ENCODE results near the gene JAML.

The JAML gene

GRCh38 chr11:118230088-118230487 lies 5.3 kb upstream of the JAML start:
- Histone ChIP-seq H3K9ac (no peak overlapping the region), H3K9me3 (no peaks in the 10 kb centered on the region), H3K4me3 (no peak overlapping the region), H3K27me3 (no peaks in the 10 kb centered on the region), H3K4me2 (peak overlapping the region; percentile 38), H3K36me3 (no peaks in the 10 kb centered on the region), H3K27ac (no peak overlapping the region), H3K4me1 (peaks cover 40% of the 10 kb centered on the region), H4K20me1 (no peaks in the 10 kb centered on the region)
- no peak for TF ChIP-seq Cebpa-rat (IDR thresholded peaks at IDR 0.05)

GRCh38 chr11:118229274-118229847 lies 4.5 kb upstream of the JAML start:
- Histone ChIP-seq H3K4me1 (peaks cover 48% of the 10 kb centered on the region), H3K4me2 (peak overlapping the region; percentile 38), H3K9ac (no peak overlapping the region), H3K27me3 (no peaks in the 10 kb centered on the region), H3K9me3 (no peaks in the 10 kb centered on the region), H4K20me1 (no peaks in the 10 kb centered on the region), H3K27ac (no peak overlapping the region), H3K4me3 (no peak overlapping the region), H3K36me3 (no peaks in the 10 kb centered on the region)
- TF ChIP-seq Cebpa-rat (IDR thresholded peaks at IDR 0.05), result no peak

- H3K9me3 ChIP-seq, result no peaks in the 10 kb centered on the region
- no peaks in the 10 kb centered on the region for H3K27me3 ChIP-seq
- H3K4me1 ChIP-seq, result peaks cover 57% of the 10 kb centered on the region
- H3K4me3 ChIP-seq, result no peak overlapping the region
- no peak overlapping the region for H3K9ac ChIP-seq
- no peaks in the 10 kb centered on the region for H3K36me3 ChIP-seq
- H4K20me1 ChIP-seq, result no peaks in the 10 kb centered on the region
- peak overlapping the region; percentile 50 for H3K4me2 ChIP-seq
- TF ChIP-seq Cebpa-rat (IDR thresholded peaks at IDR 0.05), result no peak
- no peak overlapping the region for H3K27ac ChIP-seq
These were observed 3.3 kb upstream of the JAML start for GRCh38 chr11:118227865-118228785.

- H3K9me3 ChIP-seq, result no peaks in the 10 kb centered on the region
- H3K27me3 ChIP-seq, result no peaks in the 10 kb centered on the region
- H3K36me3 ChIP-seq, result no peaks in the 10 kb centered on the region
- no peak overlapping the region for H3K9ac ChIP-seq
- TF ChIP-seq Cebpa-rat (IDR thresholded peaks at IDR 0.05), result no peak
- no peaks in the 10 kb centered on the region for H4K20me1 ChIP-seq
- H3K4me3 ChIP-seq, result no peak overlapping the region
- no peak overlapping the region; the same call in 1 of the 2 replicates for H3K4me2 ChIP-seq
- no peak overlapping the region for H3K27ac ChIP-seq
- H3K4me1 ChIP-seq, result peaks cover 57% of the 10 kb centered on the region
These were observed 2.0 kb upstream of the JAML start for GRCh38 chr11:118226781-118227180.

GRCh38 chr11:118226296-118226695 lies 1.5 kb upstream of the JAML start:
- no peaks in the 10 kb centered on the region for H3K36me3 ChIP-seq
- no peaks in the 10 kb centered on the region for H3K27me3 ChIP-seq
- H3K4me3 ChIP-seq, result no peak overlapping the region
- no peaks in the 10 kb centered on the region for H3K9me3 ChIP-seq
- TF ChIP-seq Cebpa-rat (IDR thresholded peaks at IDR 0.05), result no peak
- no peak overlapping the region for H3K9ac ChIP-seq
- no peak overlapping the region for H3K27ac ChIP-seq
- H4K20me1 ChIP-seq, result no peaks in the 10 kb centered on the region
- H3K4me1 ChIP-seq, result peaks cover 57% of the 10 kb centered on the region
- H3K4me2 ChIP-seq, result no peak overlapping the region

- Histone ChIP-seq H3K9ac (no peak overlapping the region), H3K27me3 (no peaks in the 10 kb centered on the region), H4K20me1 (no peaks in the 10 kb centered on the region), H3K9me3 (no peaks in the 10 kb centered on the region), H3K27ac (0 out of 2 replicates have a peak overlapping the region, but pooled peaks have one; percentile 25), H3K36me3 (no peaks in the 10 kb centered on the region), H3K4me1 (peaks cover 46% of the 10 kb centered on the region), H3K4me3 (no peak overlapping the region), H3K4me2 (peak overlapping the region; percentile 60)
- no peak for TF ChIP-seq Cebpa-rat (IDR thresholded peaks at IDR 0.05)
These were observed 819 bp downstream of the JAML start for GRCh38 chr11:118223992-118224391.

- H3K9ac ChIP-seq, result no peak overlapping the region
- H3K36me3 ChIP-seq, result no peaks in the 10 kb centered on the region
- peak overlapping the region; percentile 60 for H3K4me2 ChIP-seq
- H3K4me1 ChIP-seq, result peaks cover 42% of the 10 kb centered on the region
- H3K9me3 ChIP-seq, result no peaks in the 10 kb centered on the region
- no peak for TF ChIP-seq Cebpa-rat (IDR thresholded peaks at IDR 0.05)
- H4K20me1 ChIP-seq, result no peaks in the 10 kb centered on the region
- H3K27ac ChIP-seq, result no peak overlapping the region
- H3K4me3 ChIP-seq, result no peak overlapping the region
- H3K27me3 ChIP-seq, result no peaks in the 10 kb centered on the region
These were observed 1.2 kb downstream of the JAML start for GRCh38 chr11:118223570-118223969.

- H3K4me2 ChIP-seq, result no peak overlapping the region
- no peaks in the 10 kb centered on the region for H4K20me1 ChIP-seq
- H3K27ac ChIP-seq, result no peak overlapping the region
- TF ChIP-seq Cebpa-rat (IDR thresholded peaks at IDR 0.05), result no peak
- H3K9me3 ChIP-seq, result no peaks in the 10 kb centered on the region
- no peak overlapping the region for H3K4me3 ChIP-seq
- peaks cover 32% of the 10 kb centered on the region for H3K4me1 ChIP-seq
- no peak overlapping the region for H3K9ac ChIP-seq
- no peaks in the 10 kb centered on the region for H3K36me3 ChIP-seq
- H3K27me3 ChIP-seq, result no peaks in the 10 kb centered on the region
These were observed 2.4 kb downstream of the JAML start for GRCh38 chr11:118222437-118222836.

GRCh38 chr11:118221419-118221818 lies 3.4 kb downstream of the JAML start:
- Histone ChIP-seq H3K27me3 (no peaks in the 10 kb centered on the region), H3K9me3 (no peaks in the 10 kb centered on the region), H3K4me2 (no peak overlapping the region), H3K9ac (no peak overlapping the region), H3K4me1 (peaks cover 33% of the 10 kb centered on the region), H3K27ac (no peak overlapping the region), H4K20me1 (no peaks in the 10 kb centered on the region), H3K4me3 (no peak overlapping the region), H3K36me3 (no peaks in the 10 kb centered on the region)
- TF ChIP-seq Cebpa-rat (IDR thresholded peaks at IDR 0.05), result no peak

GRCh38 chr11:118219732-118220131 lies 5.1 kb downstream of the JAML start:
- Histone ChIP-seq H3K9ac (no peak overlapping the region), H4K20me1 (no peaks in the 10 kb centered on the region), H3K9me3 (no peaks in the 10 kb centered on the region), H3K4me1 (peaks cover 37% of the 10 kb centered on the region), H3K27ac (no peak overlapping the region), H3K4me3 (no peak overlapping the region), H3K36me3 (no peaks in the 10 kb centered on the region), H3K4me2 (no peak overlapping the region), H3K27me3 (no peaks in the 10 kb centered on the region)
- TF ChIP-seq Cebpa-rat (IDR thresholded peaks at IDR 0.05), result no peak

All from BLaER1 (cell line).